ENCODE results near the gene MGST1.
"Not testable (repeated sequence)": the region's sequence is repeated elsewhere in the genome, so short reads cannot be mapped to it uniquely, and the experiment has no call there.

The MGST1 gene

DNA sequence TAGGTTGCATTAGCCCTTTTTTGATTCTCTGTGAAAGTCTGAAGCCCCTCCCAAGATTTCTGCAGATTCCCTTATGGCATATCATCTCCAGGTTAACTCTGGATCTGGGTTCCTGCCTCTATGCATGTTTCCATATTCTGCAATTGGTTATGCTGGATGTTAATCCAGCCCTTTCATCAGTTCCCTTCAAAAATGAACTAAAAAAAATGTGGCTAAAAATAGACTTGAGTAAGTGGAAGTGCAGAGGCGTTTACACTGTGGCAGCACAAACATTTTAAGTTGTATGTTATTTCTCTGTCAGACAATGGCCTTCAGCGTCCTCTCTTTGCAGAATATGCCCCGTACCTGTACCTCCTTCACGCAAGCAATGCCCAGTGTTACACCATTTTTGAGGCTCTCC lies 11.4 kb downstream of the MGST1 start:
- DNase-seq = no peak

DNA sequence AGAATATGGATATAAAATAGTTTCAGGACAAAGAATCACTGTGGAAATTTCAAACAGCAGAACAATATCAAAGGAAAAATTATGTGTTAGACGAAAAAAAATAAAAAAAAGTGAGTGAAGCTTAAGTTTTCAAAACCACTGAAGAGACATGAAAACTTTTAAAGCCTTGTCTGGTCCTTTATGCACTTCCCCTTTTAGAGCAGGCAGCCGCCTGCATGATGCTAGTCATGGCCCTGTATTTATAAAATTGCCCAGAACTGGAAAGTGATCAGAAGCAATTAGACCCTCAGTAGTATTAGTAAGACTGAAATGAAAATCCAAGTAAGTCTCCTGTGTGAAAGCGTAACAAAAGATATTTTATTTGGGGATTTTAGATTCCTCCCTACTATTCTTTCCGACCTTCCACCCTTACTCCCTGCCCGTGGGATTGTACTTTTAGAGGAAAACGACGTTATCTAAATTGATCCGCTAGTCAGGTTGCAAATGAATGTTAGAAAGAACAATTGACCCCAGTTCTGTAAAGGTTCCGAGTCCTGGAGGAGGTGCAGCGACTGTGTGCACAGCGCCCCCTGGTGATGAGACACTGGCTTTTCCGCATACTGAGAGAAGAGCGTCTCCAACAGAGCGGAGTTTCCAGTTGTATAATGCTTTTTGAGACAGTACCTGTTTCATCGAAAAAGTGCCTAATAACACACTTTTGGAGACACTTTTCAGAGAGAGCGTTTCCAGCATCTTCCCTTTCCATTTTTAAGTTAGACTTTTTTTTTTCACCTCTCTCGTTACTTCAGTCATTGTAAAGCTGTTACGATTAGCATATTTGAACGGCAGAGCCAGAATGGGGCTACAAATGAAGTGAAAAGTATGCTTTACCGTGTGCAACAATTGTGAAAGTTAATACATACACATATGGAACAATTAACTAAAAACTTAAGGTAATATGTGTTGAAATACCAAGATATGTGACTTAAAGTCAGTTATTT lies 12.4 kb downstream of the MGST1 start:
- no peak for DNase-seq

GRCh38 chr12:16361142-16361783 lies 13.8 kb downstream of the MGST1 start:
- no peak for DNase-seq

- no peak for DNase-seq
These were observed 15.1 kb downstream of the MGST1 start for GRCh38 chr12:16362550-16362949.

- no peak for DNase-seq
These were observed 21.7 kb downstream of the MGST1 start for GRCh38 chr12:16369156-16369555.

- DNase-seq = no peak
These were observed 22.7 kb downstream of the MGST1 start for GRCh38 chr12:16370096-16370495.

GRCh38 chr12:16382652-16383312 lies 35.3 kb downstream of the MGST1 start:
- DNase-seq = not testable (repeated sequence)

DNA sequence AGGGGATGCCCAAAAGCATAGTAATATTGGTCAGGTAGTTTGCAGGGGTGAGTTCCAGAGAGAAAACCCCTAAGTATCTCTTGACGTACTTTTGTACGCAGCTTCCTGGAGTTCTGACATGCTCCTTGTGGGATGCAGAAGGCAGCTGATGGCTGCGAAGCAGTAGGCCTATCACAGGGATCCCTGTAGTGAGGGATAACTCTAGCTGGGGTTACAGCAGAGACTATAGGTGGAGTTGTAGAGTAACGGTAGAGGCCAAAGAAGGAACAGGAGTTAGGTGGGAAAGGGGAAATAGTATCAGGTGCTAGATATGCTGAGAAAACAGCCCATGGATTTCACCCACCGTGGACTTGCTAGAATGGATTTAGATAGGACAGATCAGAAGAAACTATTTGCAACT lies 37.3 kb downstream of the MGST1 start:
- DNase-seq = no peak

DNA sequence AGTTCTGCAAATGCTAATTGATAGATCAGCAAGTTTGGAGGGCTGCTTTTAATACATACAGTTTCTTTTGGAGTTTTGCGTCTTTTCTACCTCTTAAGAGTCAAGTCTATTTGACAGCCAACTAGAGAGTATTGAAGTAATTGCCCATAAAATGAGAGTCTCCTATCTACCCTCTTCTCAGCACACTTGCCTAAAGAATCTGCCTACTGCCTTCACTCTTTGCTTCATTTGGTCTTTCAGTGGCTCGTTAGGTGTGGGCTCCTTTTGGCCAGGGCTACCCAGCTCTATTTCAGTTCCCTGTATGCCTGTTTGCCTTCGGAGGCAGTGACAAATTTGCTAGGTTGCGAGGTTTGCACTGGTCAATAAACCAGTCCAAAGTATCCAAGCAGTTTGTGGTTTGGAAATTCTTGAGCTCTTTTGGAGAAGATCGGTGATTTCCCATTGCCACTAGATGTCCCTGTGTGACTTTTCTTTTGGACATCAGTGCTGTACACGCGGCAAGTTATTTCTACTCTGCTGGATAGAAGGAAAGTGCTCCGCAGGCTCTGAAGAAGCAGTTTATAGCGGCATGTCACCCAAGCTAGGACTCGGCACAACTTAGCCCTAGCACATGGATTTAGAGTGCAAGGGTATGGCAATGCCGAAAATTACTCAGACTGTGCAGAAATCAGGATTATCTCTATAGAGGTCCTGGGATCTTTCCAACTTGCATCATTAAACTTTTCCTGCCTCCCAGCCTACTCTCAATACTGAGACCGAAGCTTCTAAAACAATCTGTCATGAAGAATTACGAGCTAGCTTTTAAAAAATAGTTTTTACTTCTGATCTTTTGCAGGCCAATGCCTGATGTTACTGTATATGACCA lies 38.6 kb downstream of the MGST1 start:
- no peak for DNase-seq

- no peak for DNase-seq
These were observed 40.5 kb downstream of the MGST1 start for GRCh38 chr12:16387919-16388318.

- DNase-seq = no peak
These were observed 42.1 kb downstream of the MGST1 start for GRCh38 chr12:16389594-16389993.

DNA sequence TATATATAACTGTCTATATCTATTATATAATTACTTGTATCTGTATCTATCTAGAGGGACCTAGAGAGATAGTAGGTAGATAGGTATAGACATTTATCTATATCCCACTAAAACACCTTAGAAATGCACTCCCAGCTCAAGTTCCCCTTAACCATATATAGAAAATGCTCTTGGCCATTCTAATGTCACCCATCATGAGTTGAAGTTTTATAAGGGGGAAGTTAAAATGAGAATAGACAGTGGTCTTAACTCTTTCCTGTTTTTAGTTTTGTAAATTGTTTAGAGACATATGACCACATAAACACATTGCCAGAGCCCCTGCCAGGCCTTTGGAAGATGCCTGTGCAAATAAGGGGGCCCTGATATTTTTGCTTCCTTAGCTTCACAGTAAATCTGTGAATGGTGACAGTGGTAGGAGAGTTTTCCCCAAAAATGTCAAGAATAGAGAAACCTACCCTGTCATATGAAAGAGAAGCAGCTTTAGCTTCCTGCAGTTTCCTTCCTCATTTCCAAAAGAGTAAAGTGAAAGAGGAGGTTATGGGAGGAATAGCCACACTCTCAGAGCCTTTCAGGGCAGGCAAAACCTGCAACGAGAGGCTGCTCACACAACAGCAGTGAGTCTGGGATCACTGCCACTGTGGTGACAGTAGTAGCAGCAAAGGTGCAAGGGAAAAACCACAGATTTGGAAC lies 45.5 kb downstream of the MGST1 start:
- no peak for DNase-seq

GRCh38 chr12:16399101-16399500 lies 51.7 kb downstream of the MGST1 start:
- no peak for DNase-seq

- not testable (repeated sequence) for DNase-seq
These were observed 54.4 kb downstream of the MGST1 start for GRCh38 chr12:16401835-16402234.

GRCh38 chr12:16407346-16407745 lies 59.9 kb downstream of the MGST1 start:
- no peak for DNase-seq

All from activated CD4-positive, alpha-beta T cell treated with anti-CD3 and anti-CD28 coated beads for 1 hour (primary cell).